Erythroblast (primary cell): Measurements from ENCODE around the gene ACER3.

Source experiments
- DNase-seq, 2 experiments: peaks; one replicate each; lab custom pipeline; 2025; lab: John Stamatoyannopoulos, UW
- GATA1 ChIP-seq: IDR thresholded peaks from 2 replicates; pipeline ENCODE4 v1.6.1; 2011; ENCODE audit warnings: low read depth, mild to moderate bottlenecking, control low read depth, low read length, moderate library complexity
- POLR2A ChIP-seq: IDR thresholded peaks from 2 replicates; pipeline ENCODE4 v1.6.1; 2011; ENCODE audit warnings: mild to moderate bottlenecking, low read length

ACER3 gene

GRCh38 chr11:76830639-76831327 is 29.9 kb upstream of the ACER3 start:
- DNase-seq: no peak
- TF ChIP-seq POLR2A (no peak), GATA1 (no peak)

GRCh38 chr11:76831686-76832310 is 28.9 kb upstream of the ACER3 start:
- no peak for DNase-seq
- no peak for TF ChIP-seq POLR2A
- no peak for TF ChIP-seq GATA1

GRCh38 chr11:76832361-76832760 is 28.4 kb upstream of the ACER3 start:
- no peak for DNase-seq
- TF ChIP-seq POLR2A: no peak
- TF ChIP-seq GATA1: no peak

- no peak for TF ChIP-seq POLR2A
- no peak for TF ChIP-seq GATA1
- DNase-seq: no peak
Observed at GRCh38 chr11:76834151-76834550, 26.6 kb upstream of the ACER3 start.

GRCh38 chr11:76835036-76835435 is 25.7 kb upstream of the ACER3 start:
- no peak for TF ChIP-seq GATA1
- no peak for TF ChIP-seq POLR2A
- DNase-seq: no peak

- peak; percentile 57 to 82 for DNase-seq
- TF ChIP-seq GATA1: no peak
- TF ChIP-seq POLR2A: no peak
Observed at GRCh38 chr11:76835928-76836612, 24.6 kb upstream of the ACER3 start.

- TF ChIP-seq POLR2A (no peak), GATA1 (no peak)
- no peak for DNase-seq
Observed at GRCh38 chr11:76836613-76837291, 24.0 kb upstream of the ACER3 start.

GRCh38 chr11:76837696-76838677 is 22.7 kb upstream of the ACER3 start:
- TF ChIP-seq GATA1: no peak
- no peak for TF ChIP-seq POLR2A
- peak; percentile 69 to 88 for DNase-seq

GRCh38 chr11:76838678-76839068 is 22.0 kb upstream of the ACER3 start:
- TF ChIP-seq POLR2A (no peak), GATA1 (no peak)
- DNase-seq: peak; percentile 48 to 61

GRCh38 chr11:76839311-76839710 is 21.4 kb upstream of the ACER3 start:
- TF ChIP-seq GATA1: no peak
- no peak for TF ChIP-seq POLR2A
- DNase-seq: no peak

- no peak for DNase-seq
- no peak for TF ChIP-seq GATA1
Observed at GRCh38 chr11:76841923-76842452, 18.7 kb upstream of the ACER3 start.

- TF ChIP-seq GATA1: no peak
- no peak for TF ChIP-seq POLR2A
- peak; percentile 13 to 30 for DNase-seq
Observed at GRCh38 chr11:76843907-76844306, 16.8 kb upstream of the ACER3 start.
